GM12875 (cell line): ENCODE data around the gene EIF4G2.

ENCODE experiments used
- H3K4me3 ChIP-seq: one replicate; pipeline ENCODE4 v1.5.1; 2011; ENCODE audit warnings: low read depth, low read length, control low read depth
- TF ChIP-seq, protein P1 (sequence below): IDR thresholded peaks from 2 replicates; pipeline ENCODE4 v1.5.1; 2011; ENCODE audit warnings: low read depth, mild to moderate bottlenecking, control low read depth, inconsistent platforms, low read length, moderate library complexity, borderline replicate concordance; ENCODE audit not compliant: insufficient read depth

EIF4G2 gene

DNA sequence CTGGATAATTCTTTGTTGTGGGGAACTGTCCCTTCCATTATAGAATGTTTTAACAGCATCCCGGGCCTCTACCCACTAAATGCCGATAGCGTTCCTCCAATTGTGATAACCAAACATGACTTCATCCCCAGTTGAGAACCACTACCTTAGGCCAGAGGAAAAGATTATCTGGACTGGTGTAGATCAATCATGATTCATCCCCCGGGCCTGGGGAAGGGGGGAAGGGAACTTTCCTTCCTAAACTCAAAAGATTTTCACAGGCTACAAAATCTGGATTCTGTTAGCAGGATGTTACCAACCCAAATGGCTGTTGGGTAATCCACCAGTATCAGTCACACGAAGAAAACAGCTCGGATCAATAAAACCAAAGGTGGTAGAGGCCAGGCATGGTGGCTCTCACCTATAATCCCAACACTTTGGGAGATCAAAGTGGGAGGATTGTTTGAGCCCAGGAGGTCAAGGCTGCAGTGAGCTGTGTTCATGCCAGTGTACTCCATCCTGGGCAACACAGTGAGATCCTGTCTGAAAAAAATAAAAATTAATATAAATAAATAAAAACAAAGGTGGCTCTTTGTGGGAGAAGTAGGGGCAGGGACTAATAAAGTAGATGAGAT is 47.5 kb downstream of the EIF4G2 start:
- TF ChIP-seq, protein P1, sequence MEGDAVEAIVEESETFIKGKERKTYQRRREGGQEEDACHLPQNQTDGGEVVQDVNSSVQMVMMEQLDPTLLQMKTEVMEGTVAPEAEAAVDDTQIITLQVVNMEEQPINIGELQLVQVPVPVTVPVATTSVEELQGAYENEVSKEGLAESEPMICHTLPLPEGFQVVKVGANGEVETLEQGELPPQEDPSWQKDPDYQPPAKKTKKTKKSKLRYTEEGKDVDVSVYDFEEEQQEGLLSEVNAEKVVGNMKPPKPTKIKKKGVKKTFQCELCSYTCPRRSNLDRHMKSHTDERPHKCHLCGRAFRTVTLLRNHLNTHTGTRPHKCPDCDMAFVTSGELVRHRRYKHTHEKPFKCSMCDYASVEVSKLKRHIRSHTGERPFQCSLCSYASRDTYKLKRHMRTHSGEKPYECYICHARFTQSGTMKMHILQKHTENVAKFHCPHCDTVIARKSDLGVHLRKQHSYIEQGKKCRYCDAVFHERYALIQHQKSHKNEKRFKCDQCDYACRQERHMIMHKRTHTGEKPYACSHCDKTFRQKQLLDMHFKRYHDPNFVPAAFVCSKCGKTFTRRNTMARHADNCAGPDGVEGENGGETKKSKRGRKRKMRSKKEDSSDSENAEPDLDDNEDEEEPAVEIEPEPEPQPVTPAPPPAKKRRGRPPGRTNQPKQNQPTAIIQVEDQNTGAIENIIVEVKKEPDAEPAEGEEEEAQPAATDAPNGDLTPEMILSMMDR, result no peak
- H3K4me3 ChIP-seq, result no peak overlapping the region

DNA sequence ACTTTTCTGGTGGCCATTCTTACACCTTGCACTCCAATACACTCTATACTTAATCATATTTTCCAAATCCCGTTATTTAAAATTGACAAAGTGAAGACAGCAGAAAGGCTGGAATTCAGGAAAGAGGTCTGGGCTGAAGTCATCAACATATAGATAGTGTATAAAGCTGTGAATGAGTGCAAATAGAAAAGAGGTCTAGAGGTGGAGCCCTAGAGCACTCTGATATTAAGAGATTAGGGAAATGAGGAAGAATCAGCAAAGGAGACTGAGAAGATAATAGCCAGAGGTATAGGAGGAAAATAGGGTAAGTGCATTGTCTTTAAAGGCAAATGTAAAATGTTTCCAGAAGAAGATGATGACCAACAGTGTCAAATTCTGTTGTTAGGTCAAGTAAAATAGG is 49.8 kb downstream of the EIF4G2 start:
- TF ChIP-seq, protein P1, result no peak
- no peak overlapping the region for H3K4me3 ChIP-seq

DNA sequence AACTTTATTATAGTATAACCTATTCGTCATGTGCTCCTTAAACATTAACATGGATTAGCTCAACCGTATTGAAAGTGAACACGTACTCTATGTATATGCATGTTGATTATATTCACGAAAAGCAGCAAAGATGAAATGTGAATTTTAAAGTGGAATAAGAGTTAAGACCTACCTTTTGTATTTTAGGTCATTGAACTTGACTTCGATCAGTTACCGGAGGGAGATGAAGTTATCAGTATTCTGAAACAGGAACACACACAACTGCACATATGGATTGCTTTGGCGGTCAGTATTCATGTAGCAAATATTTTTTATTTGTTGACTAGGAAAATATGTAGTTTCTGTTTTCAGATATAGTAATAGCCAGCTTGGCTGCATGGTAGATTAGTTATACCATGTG is 56.2 kb downstream of the EIF4G2 start:
- no peak overlapping the region for H3K4me3 ChIP-seq
- TF ChIP-seq, protein P1, result no peak

DNA sequence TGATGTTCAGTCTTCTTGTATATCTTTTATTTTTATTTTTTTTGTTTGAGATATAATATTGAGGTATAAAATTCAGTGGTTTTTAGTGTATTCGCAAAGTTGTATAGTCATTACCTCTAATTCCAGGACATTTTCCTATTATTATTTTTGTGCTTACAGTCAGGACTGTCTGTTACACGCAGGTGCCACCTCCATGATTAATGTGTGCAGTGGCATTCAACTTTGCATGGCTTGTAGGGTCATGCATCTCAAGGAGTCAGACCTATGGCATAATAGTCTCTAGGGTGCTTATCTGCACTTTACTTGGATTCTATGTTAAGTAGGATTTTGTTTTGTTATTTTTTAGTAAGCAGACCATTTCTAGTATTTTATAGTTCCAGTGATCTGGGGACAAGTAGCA is 56.7 kb downstream of the EIF4G2 start:
- H3K4me3 ChIP-seq, result peak overlapping the region; percentile 67
- TF ChIP-seq, protein P1, result no peak

DNA sequence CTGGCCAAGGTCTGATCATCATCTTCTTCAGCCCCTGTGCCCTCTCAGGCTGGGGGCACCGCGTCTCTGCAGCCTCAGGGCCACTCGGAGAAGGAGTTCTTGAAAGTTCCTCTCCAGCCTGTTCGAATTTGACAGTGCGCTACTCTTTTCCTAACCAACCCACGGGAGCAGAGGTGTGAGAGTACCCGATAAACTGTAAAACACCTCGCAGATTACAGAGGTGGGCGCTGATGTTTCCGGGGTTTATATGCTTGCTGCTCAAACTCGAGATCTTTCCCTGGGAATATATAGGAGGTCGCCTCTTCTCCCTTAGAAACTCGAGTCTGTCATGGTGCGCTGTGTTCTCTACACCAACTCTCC is 57.2 kb downstream of the EIF4G2 start:
- peak overlapping the region; percentile 67 for H3K4me3 ChIP-seq
- TF ChIP-seq, protein P1, result no peak

DNA sequence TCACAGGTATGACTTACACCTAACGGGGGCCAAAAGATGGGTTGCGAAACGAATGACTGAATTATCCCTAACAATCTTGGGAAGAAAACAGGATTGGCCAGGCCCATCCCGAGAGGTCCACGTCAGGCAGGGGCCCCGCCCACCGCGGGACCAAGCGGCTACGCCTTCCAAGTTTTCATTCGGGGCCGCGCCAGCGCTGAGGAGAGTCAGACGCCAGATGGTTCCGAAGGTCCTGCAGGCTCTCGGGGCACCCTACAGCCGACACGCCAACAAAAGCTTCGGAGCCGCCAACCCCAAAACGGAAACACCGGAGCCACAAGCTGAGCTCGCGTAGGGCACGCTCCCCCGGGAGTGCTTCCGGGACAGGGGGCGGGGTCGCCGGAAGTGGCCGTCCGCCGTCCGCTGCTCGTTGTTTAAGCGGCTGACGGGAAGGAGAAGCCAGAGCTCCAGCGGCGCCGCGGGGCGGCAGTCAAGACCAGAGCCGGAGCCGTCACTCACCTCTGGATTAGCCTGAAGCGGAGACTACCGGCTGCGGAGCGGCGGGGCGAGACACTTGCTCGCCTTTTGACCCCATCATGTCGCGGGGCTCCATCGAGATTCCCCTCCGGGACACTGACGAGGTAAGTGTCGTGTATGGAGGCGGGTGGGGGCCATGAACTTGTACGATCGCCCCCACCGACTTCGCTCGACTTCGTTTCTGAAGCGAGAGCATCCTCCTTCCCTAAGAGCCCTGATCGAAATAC is 57.7 kb downstream of the EIF4G2 start, which contains the start of gene CTR9:
TSS of gene CTR9 (plus strand) at position 409 of the 743 bp plus-strand sequence. CDS start at position 576, 167 bp downstream.
- TF ChIP-seq, protein P1, result 0 out of 2 replicates have a peak, but pooled peaks have one; percentile 27
- H3K4me3 ChIP-seq, result peak within 1 kb of the TSS; percentile 67

DNA sequence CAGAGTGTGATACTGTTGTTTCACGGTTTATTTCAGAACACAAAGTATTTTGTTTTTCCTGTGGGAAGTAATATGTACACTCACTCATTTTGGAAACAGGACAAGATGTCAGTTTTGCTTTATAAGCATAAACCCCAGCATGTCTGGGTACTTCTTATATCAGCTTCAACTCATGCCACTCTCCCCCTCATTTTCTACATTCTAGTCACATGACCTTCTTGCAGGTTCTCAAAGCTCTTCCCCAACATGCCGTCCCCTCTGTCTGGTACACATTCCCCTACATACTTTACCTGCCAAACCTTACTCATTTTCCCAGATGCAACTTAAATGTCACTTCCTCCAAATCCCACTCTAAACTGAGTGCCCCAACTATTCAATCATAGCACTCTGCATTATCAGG is 59.2 kb downstream of the EIF4G2 start:
- TF ChIP-seq, protein P1, result no peak
- no peak overlapping the region for H3K4me3 ChIP-seq
